Measurements from ENCODE around the gene TNS3.
"Not testable (repeated sequence)": the region's sequence is repeated elsewhere in the genome, so short reads cannot be mapped to it uniquely, and the experiment has no call there.

GRCh38 chr7:47603514-47604255 is 21.8 kb upstream of the TNS3 start:
- not testable (repeated sequence) for TF ChIP-seq SMC3 (IDR thresholded peaks at IDR 0.05; ENCODE audit: low read depth, low read length); CTCF (IDR thresholded peaks at IDR 0.05); EP300 (IDR thresholded peaks at IDR 0.05; ENCODE audit: borderline replicate concordance in 1 of 2, low read depth in 1 of 2, low read length in 1 of 2); MAX (IDR thresholded peaks at IDR 0.05; ENCODE audit: low read depth); POLR2AphosphoS5 (IDR thresholded peaks at IDR 0.05; ENCODE audit: low read depth, low read length)

Measured in SK-N-SH (cell line).